Gastroesophageal sphincter (tissue), 3 donors: ENCODE data around the gene DPYSL4.

ENCODE experiments used
- CTCF ChIP-seq, 4 experiments: fragments of 200-600 bp in 2 of 4; fragments of 450-650 bp in 2 of 4; sonication (generic) in 1 of 4; IDR thresholded peaks; one replicate each; pipeline ENCODE4 v1.5.1; 2017 to 2019; ENCODE audit warnings: antibody characterized with exemption in 4 of 4, mild to moderate bottlenecking in 2 of 4, moderate library complexity in 2 of 4
- EP300 ChIP-seq: sonication (generic); formaldehyde crosslinking; IDR thresholded peaks from one replicate; pipeline ENCODE4 v1.6.1; 2017; ENCODE audit warnings: antibody characterized with exemption, mild to moderate bottlenecking
- POLR2A ChIP-seq, 2 donors: fragments of 450-650 bp; IDR thresholded peaks; one replicate each; pipeline ENCODE4 v1.6.1; 2017; ENCODE audit warnings: antibody characterized with exemption in 2 of 2, mild to moderate bottlenecking in 2 of 2, moderate library complexity in 1 of 2
- POLR2AphosphoS5 ChIP-seq: sonication (generic); formaldehyde crosslinking; IDR thresholded peaks from one replicate; pipeline ENCODE4 v1.6.1; 2017; ENCODE audit warnings: antibody characterized with exemption

DNA sequence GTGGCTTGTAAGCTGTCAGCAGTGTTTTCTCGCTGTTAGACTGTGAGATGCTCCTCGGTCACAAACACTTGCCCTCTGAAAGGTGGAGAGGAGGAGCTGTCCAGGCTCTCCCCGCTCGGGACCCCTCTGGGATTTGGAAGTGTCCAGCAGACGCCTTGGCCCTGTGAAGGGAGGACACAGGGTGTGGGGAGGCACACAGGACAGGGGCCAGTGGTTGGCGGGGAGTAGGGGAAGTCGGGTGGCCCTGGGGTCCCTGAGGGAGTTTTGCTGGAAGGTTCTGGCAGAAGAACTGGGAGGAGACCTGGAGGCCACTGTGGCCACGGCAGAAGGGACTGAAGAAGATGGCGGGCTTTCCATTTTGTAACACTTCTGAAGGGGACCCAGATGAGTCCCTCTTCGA, 47.2 kb upstream of the DPYSL4 start:
- TF ChIP-seq CTCF (IDR thresholded peaks at IDR 0.05) (no peak), POLR2A (IDR thresholded peaks at IDR 0.05) (no peak), EP300 (no peak), POLR2AphosphoS5 (no peak)
